Caco-2 (cell line): Measurements from ENCODE around the gene CCND2. TPM values are rescaled to one million over a fixed set of nuclear protein-coding genes. Genes with fewer than 3 reads are reported as not detected.

ENCODE experiments used
- BruUV-seq: library from RNA; stranded (reverse); fragments of 400-500 nt; replicated peaks from 2 replicates; lab custom pipeline; 2021; lab: Mats Ljungman, UMichigan
- CTCF ChIA-PET: fragments of 300-600 bp; sonication (Branson Sonifier 250); formaldehyde crosslinking; loops from one replicate; lab custom pipeline; 2022; ENCODE audit warnings: antibody characterized with exemption; lab: Charles Lee
- POLR2A ChIA-PET: fragments of 300-600 bp; sonication (Branson Sonifier 250); formaldehyde crosslinking; loops from one replicate; lab custom pipeline; 2022; ENCODE audit warnings: antibody characterized with exemption; lab: Charles Lee
- DNase-seq, 2 experiments: peaks; one replicate each; pipeline versions ENCODE4 v3.0.0 to v3.0.0-alpha.2; 2020 to 2022
- H3K27me3 ChIP-seq: replicated peaks from 2 replicates; pipeline ENCODE4 v1.6.0; 2011; ENCODE audit warnings: low read length; ENCODE audit not compliant: control insufficient read depth, insufficient read depth
- H3K36me3 ChIP-seq: 2 replicates; pipeline ENCODE4 v1.5.1; 2011; ENCODE audit warnings: low read length; ENCODE audit not compliant: control insufficient read depth, insufficient read depth
- H3K4me1 ChIP-seq: fragments of 250-450 bp; sonication (Bioruptor Pico); 2 replicates; pipeline ENCODE4 v1.5.1; 2020; ENCODE audit warnings: mild to moderate bottlenecking
- H3K4me3 ChIP-seq: 2 replicates; pipeline ENCODE4 v1.5.1; 2011; ENCODE audit warnings: low read depth, mild to moderate bottlenecking, control low read depth, low read length
- H3K9me3 ChIP-seq: fragments of 250-450 bp; sonication (Bioruptor Pico); 2 replicates; pipeline ENCODE4 v1.5.1; 2020; ENCODE audit warnings: mild to moderate bottlenecking, moderate library complexity
- H3K27ac Mint-ChIP-seq: one replicate; pipeline ENCODE4 v1.8.0; 2022; ENCODE audit warnings: mixed read lengths; ENCODE audit not compliant: unreplicated experiment
- H3K27me3 Mint-ChIP-seq: one replicate; pipeline ENCODE4 v1.8.0; 2022; ENCODE audit warnings: mixed read lengths; ENCODE audit not compliant: insufficient read depth, unreplicated experiment
- H3K36me3 Mint-ChIP-seq: one replicate; pipeline ENCODE4 v1.8.0; 2022; ENCODE audit warnings: mild to moderate bottlenecking, mixed read lengths; ENCODE audit not compliant: insufficient read depth, unreplicated experiment
- H3K4me1 Mint-ChIP-seq: one replicate; pipeline ENCODE4 v1.8.0; 2022; ENCODE audit warnings: low read depth, mixed read lengths; ENCODE audit not compliant: unreplicated experiment
- H3K4me3 Mint-ChIP-seq: one replicate; pipeline ENCODE4 v1.8.0; 2022; ENCODE audit warnings: mild to moderate bottlenecking, moderate library complexity, mixed read lengths; ENCODE audit not compliant: unreplicated experiment
- H3K9me3 Mint-ChIP-seq: one replicate; pipeline ENCODE4 v1.8.0; 2022; ENCODE audit warnings: mixed read lengths; ENCODE audit not compliant: unreplicated experiment
- CTCF ChIP-seq, 2 experiments: fragments of 200-600 bp in 1 of 2; IDR thresholded peaks; 1 replicate in 1 of 2; 2 replicates in 1 of 2; pipeline versions ENCODE4 v1.5.1 to v1.8.0; 2011 to 2022; ENCODE audit warnings: antibody characterized with exemption in 1 of 2, control low read depth in 1 of 2, inconsistent platforms in 1 of 2, low read depth in 1 of 2, low read length in 1 of 2, mild to moderate bottlenecking in 1 of 2, moderate library complexity in 1 of 2; ENCODE audit not compliant: insufficient read depth in 1 of 2, severe bottlenecking in 1 of 2, unreplicated experiment in 1 of 2
- intact Hi-C: fragments of 100-400 bp; cut with micrococcal nuclease; formaldehyde crosslinking; loops from one replicate; pipeline ENCODE4 v1.10.0; 2022; ENCODE audit not compliant: unreplicated experiment
- total RNA-seq: library from RNA; stranded (reverse); gene quantifications from 2 replicates; pipeline ENCODE4 v1.2.3, GENCODE V29; 2022

CCND2 gene
- total RNA-seq, 1 experiment from 2014 or later = 145 TPM

DNA sequence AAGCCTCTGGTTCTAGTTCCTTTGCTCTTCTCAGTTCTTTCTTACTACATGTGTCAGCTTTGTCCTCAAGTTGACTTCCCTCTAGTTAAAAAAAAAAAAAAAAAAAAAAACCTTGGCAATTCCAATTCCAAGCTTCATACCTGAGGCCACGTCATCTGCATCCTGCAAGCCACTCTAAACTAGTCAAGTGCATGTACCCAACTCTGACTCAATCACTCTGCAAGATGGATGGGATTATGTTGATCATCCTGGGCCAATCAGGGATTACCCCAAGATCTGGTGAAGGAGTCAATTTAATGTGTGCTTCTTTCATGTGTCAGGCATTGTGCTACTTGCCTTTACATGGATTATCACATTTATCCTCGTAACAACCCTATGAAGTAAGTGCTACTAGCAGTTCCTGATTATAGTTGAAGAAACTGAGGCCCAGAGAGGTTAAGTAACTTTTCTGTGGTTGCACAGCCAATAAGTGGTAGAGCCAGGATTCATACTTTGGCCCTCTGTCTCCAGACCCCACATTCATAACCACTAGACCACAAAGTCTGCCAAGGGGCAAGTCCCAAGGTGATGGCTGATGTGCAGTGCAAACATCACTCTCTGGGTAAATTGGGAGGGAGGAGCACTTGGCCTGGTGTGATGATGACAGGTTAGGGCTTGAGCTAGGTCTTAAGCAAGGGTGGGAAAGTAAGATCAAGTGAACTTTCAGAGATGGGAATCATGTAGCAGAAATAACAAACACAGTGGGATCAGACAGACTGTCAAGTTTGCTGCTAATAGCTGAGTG, 17.3 kb upstream of the CCND2 start:
- H3K4me1 Mint-ChIP-seq = no peaks in the 10 kb centered on the region
- no peaks in the 10 kb centered on the region for H3K36me3 Mint-ChIP-seq
- peaks cover 5% of the 10 kb centered on the region; the same call in 1 of the 2 replicates for H3K9me3 ChIP-seq
- TF ChIP-seq CTCF (IDR thresholded peaks at IDR 0.05; ENCODE audit: insufficient read depth in 1 of 2, low read depth in 1 of 2, low read length in 1 of 2, severe bottlenecking in 1 of 2, unreplicated experiment in 1 of 2) = no peak
- H3K27ac Mint-ChIP-seq = no peak overlapping the region
- no peaks in the 10 kb centered on the region for H3K36me3 ChIP-seq
- no peaks in the 10 kb centered on the region for H3K4me1 ChIP-seq
- H3K4me3 Mint-ChIP-seq = no peak overlapping the region
- CTCF ChIA-PET = interaction anchor here (1.2 kb wide), 1 partner anchor 20 kb away, joined by 3 read pairs; no protein-coding TSS in a partner anchor
- no TSS peak for BruUV-seq
- POLR2A ChIA-PET = interaction anchor here (0.6 kb wide), 2 partner anchors 67 to 543 kb away, joined by 4 to 7 read pairs; no protein-coding TSS in a partner anchor
- no peak for DNase-seq
- H3K27me3 Mint-ChIP-seq = peaks cover 39% of the 10 kb centered on the region
- H3K27me3 ChIP-seq = no peaks in the 10 kb centered on the region
- no peak overlapping the region for H3K4me3 ChIP-seq
- peaks cover 13% of the 10 kb centered on the region for H3K9me3 Mint-ChIP-seq
- intact Hi-C loops = no loop called here

GRCh38 chr12:4257442-4257841, 16.1 kb upstream of the CCND2 start:
- H3K27me3 Mint-ChIP-seq = peaks cover 37% of the 10 kb centered on the region
- H3K4me1 ChIP-seq = no peaks in the 10 kb centered on the region
- intact Hi-C loops = no loop called here
- peaks cover 13% of the 10 kb centered on the region for H3K9me3 Mint-ChIP-seq
- CTCF ChIA-PET = interaction anchor here (0.5 to 1.2 kb wide), 3 partner anchors 19 to 501 kb away, joined by 3 to 4 read pairs (median 4); no protein-coding TSS in a partner anchor
- POLR2A ChIA-PET = no interaction called here
- H3K27ac Mint-ChIP-seq = no peak overlapping the region
- H3K27me3 ChIP-seq = no peaks in the 10 kb centered on the region
- DNase-seq = no peak
- H3K4me3 Mint-ChIP-seq = no peak overlapping the region
- H3K36me3 Mint-ChIP-seq = no peaks in the 10 kb centered on the region
- no peaks in the 10 kb centered on the region for H3K36me3 ChIP-seq
- H3K4me1 Mint-ChIP-seq = no peaks in the 10 kb centered on the region
- no TSS peak for BruUV-seq
- H3K4me3 ChIP-seq = no peak overlapping the region
- H3K9me3 ChIP-seq = peaks cover 5% of the 10 kb centered on the region; the same call in 1 of the 2 replicates
- TF ChIP-seq CTCF (IDR thresholded peaks at IDR 0.05; ENCODE audit: insufficient read depth in 1 of 2, low read depth in 1 of 2, low read length in 1 of 2, severe bottlenecking in 1 of 2, unreplicated experiment in 1 of 2) = no peak

GRCh38 chr12:4259099-4259498, 14.5 kb upstream of the CCND2 start:
- DNase-seq = no peak
- TF ChIP-seq CTCF (IDR thresholded peaks at IDR 0.05; ENCODE audit: insufficient read depth in 1 of 2, low read depth in 1 of 2, low read length in 1 of 2, severe bottlenecking in 1 of 2, unreplicated experiment in 1 of 2) = no peak
- BruUV-seq = no TSS peak
- Histone ChIP-seq H3K27me3 (no peaks in the 10 kb centered on the region), H3K4me3 (no peak overlapping the region), H3K4me1 (no peaks in the 10 kb centered on the region), H3K36me3 (no peaks in the 10 kb centered on the region), H3K9me3 (peaks cover 5% of the 10 kb centered on the region; the same call in 1 of the 2 replicates)
- Mint-ChIP-seq H3K27me3 (peaks cover 30% of the 10 kb centered on the region), H3K4me1 (no peaks in the 10 kb centered on the region), H3K4me3 (no peak overlapping the region), H3K9me3 (peaks cover 13% of the 10 kb centered on the region), H3K27ac (no peak overlapping the region), H3K36me3 (no peaks in the 10 kb centered on the region)
- intact Hi-C loops = no loop called here
- ChIA-PET CTCF (no interaction called here), POLR2A (no interaction called here)
